Spleen (tissue), 11 donors: ENCODE results near the gene PSMB1. TPM values are rescaled to one million over a fixed set of nuclear protein-coding genes. Genes with fewer than 3 reads are reported as not detected.

Source experiments
- DNase-seq: peaks from one replicate; pipeline ENCODE4 v3.0.0-alpha.2; 2020
- H3K27ac ChIP-seq, 8 donors: fragments of 200-600 bp; sonication (generic) in 7 of 8; 1 replicate in 4 of 8; 2 replicates in 4 of 8; pipeline versions ENCODE4 v1.5.0 to v1.8.0; 2016 to 2021; ENCODE audit warnings: inconsistent platforms in 4 of 8, mild to moderate bottlenecking in 4 of 8, moderate library complexity in 1 of 8
- H3K27me3 ChIP-seq, 7 donors: fragments of 200-600 bp; sonication (generic) in 6 of 7; replicated peaks in 1 of 7; 1 replicate in 4 of 7; 2 replicates in 3 of 7; pipeline versions ENCODE4 v1.5.0 to v1.8.0; 2016 to 2021; ENCODE audit warnings: inconsistent platforms in 3 of 7, mild to moderate bottlenecking in 1 of 7
- H3K36me3 ChIP-seq, 6 donors: fragments of 200-600 bp; sonication (generic) in 5 of 6; 1 replicate in 4 of 6; 2 replicates in 2 of 6; pipeline versions ENCODE4 v1.5.0 to v1.8.0; 2016 to 2021; ENCODE audit warnings: inconsistent platforms in 2 of 6
- H3K4me1 ChIP-seq, 6 donors: fragments of 200-600 bp; sonication (generic) in 5 of 6; 1 replicate in 3 of 6; 2 replicates in 3 of 6; pipeline versions ENCODE4 v1.5.0 to v1.8.0; 2016 to 2021; ENCODE audit warnings: inconsistent platforms in 3 of 6
- H3K4me3 ChIP-seq, 8 donors: fragments of 200-600 bp; sonication (generic) in 7 of 8; 1 replicate in 4 of 8; 2 replicates in 4 of 8; pipeline versions ENCODE4 v1.5.0 to v1.8.0; 2016 to 2021; ENCODE audit warnings: inconsistent platforms in 4 of 8, mild to moderate bottlenecking in 4 of 8, moderate library complexity in 2 of 8
- H3K9me3 ChIP-seq, 8 donors: fragments of 200-600 bp; sonication (generic) in 7 of 8; 1 replicate in 4 of 8; 2 replicates in 4 of 8; pipeline versions ENCODE4 v1.5.0 to v1.8.0; 2016 to 2021; ENCODE audit warnings: inconsistent platforms in 4 of 8
- CTCF ChIP-seq, 11 experiments: fragments of 200-600 bp in 7 of 11; fragments of 450-650 bp in 4 of 11; sonication (generic) in 4 of 11; IDR thresholded peaks in 8 of 11; conservative IDR thresholded peaks in 3 of 11; 1 replicate in 7 of 11; 2 replicates in 4 of 11; pipeline versions ENCODE4 v1.4.0 to v1.8.0; 2016 to 2021; ENCODE audit warnings: antibody characterized with exemption in 11 of 11, inconsistent platforms in 4 of 11, mild to moderate bottlenecking in 1 of 11
- POLR2A ChIP-seq, 3 donors: fragments of 450-650 bp; IDR thresholded peaks; one replicate each; pipeline ENCODE4 v1.5.1; 2017; ENCODE audit warnings: antibody characterized with exemption in 3 of 3, mild to moderate bottlenecking in 1 of 3
- POLR2AphosphoS5 ChIP-seq, 3 donors: sonication (generic); formaldehyde crosslinking; IDR thresholded peaks; one replicate each; pipeline ENCODE4 v1.5.1; 2017; ENCODE audit warnings: antibody characterized with exemption in 3 of 3
- WGBS, 5 donors: extraction: QIAGEN DNeasy Blood & Tissue Kit in 3 of 5; methylation state at CpG; one replicate each; pipeline versions ENCODE4 v1.1.5 to v1.1.7; 2013 to 2018; 5-methylcytosine and 5-hydroxymethylcytosine counted together
- intact Hi-C: fragments of 100-400 bp; cut with DNase I; formaldehyde crosslinking; loops from one replicate; pipeline ENCODE4 v1.15.0; 2023; ENCODE audit warnings: low total_unique reads
- polyA plus RNA-seq, 3 donors: library from polyadenylated mRNA; stranded (reverse); fragments of 200-250 nt; gene quantifications; one replicate each; pipeline ENCODE4 v1.2.1, GENCODE V29; 2013
- total RNA-seq, 7 donors: library from RNA; depleted of rRNA in 3 of 7; stranded (reverse); fragments of >200 nt in 3 of 7; fragmentation: NEBNext Ultra II Directional in 4 of 7; extraction: Animal tissue kit (Norgen Biotek cat#: 25700) in 4 of 7; gene quantifications; one replicate each; pipeline versions ENCODE4 v1.1.0 to v1.2.1, GENCODE V29; 2016 to 2021
- donor health status: healthy with polysubstance abuse.
- donor health status: DM: no; HTN: no; CAD: no; lungs with moderate emphysema.
- donor health status: DM: no; HTN: no; CAD: no.
- donor health status: Bipolar disorder and iron deficiency.
- donor health status: healthy.
- donor health status: DM: no; HTN: no; CAD: no.
- donor health status: DM: yes; HTN: yes; CAD: no.

Gene PSMB1
- total and polyA plus RNA-seq, 10 donors, result 98.8 to 257 (median 131) TPM

DNA sequence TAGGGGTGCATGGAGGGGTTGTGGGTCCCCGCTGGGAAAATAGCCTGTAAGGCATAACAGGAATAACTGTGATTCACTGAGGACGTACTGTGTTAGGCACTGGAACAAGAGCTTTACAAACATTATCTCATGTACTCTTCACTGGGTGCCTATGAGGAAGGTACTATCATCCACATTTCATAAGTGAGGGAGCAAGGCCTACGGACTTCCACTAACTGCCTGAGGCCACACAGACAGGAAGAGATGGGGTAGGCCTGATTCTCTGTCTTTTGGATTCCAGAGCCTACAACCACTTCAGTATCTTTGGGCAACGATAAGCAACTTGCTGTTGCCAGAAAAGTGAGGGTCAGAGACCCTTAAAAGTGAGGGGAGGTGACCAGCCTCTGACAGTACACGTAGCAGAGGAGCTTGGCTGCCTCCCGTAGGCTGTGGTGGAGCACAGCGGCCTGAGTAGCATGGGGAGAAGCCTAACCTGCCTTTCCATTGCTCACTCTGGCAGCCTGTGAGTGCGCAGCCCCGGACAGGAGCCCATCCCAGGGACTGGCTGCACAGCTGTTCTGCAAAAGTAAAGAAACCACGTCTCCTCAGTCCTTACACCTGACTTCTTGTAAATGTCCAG, 30.4 kb downstream of the PSMB1 start:
- Histone ChIP-seq H3K4me3 (no peak overlapping the region), H3K9me3 (no peaks in the 10 kb centered on the region), H3K27me3 (peaks cover 0 to 10% (median 0%) of the 10 kb centered on the region in 7 donors), H3K36me3 (no peaks in the 10 kb centered on the region), H3K4me1 (peaks cover 0 to 11% (median 7%) of the 10 kb centered on the region in 6 donors), H3K27ac (no peak overlapping the region)
- 76 to 85% (median 82%) methylated on average over 9 to 10 of the region's 10 CpGs for WGBS, 5 donors
- intact Hi-C loops, result loop anchor here (10.0 kb wide), 1 partner anchor 1628 kb away; no protein-coding TSS in a partner anchor
- DNase-seq, result no peak
- no peak for TF ChIP-seq POLR2AphosphoS5 (IDR thresholded peaks at IDR 0.05)
- no peak for TF ChIP-seq CTCF (IDR thresholded peaks at IDR 0.05 in 8 of 11, conservative IDR thresholded peaks at IDR 0.05 in 3 of 11)
- TF ChIP-seq POLR2A (IDR thresholded peaks at IDR 0.05), result no peak

GRCh38 chr6:170516783-170517616, 36.1 kb downstream of the PSMB1 start:
- WGBS, 5 donors, result 0 to 3% (median 1%) methylated on average over 4 of the region's 4 CpGs

DNA sequence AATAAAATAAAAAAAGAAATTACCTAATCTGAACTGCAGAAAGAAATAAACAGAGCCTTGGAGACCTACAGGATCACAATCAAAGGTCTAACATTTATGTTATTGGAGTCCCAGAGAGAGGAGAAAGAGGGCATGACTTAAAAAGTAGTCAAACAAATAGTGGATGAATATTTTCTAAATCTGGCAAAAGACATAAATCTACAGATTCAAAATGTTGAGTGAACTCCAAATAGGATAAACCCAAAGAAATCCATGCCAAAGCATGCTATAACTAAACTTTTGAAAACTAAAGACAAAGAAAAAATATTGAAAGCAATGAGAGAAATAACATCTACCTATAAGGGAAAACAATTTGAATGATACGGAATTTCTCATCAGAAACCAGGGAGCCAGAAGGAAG, 38.2 kb downstream of the PSMB1 start:
- Histone ChIP-seq H3K4me1 (peaks cover 0 to 5% (median 1%) of the 10 kb centered on the region in 6 donors), H3K4me3 (no peak overlapping the region), H3K27ac (no peak overlapping the region), H3K27me3 (peaks cover 0 to 16% (median 0%) of the 10 kb centered on the region in 7 donors), H3K9me3 (no peaks in the 10 kb centered on the region), H3K36me3 (no peaks in the 10 kb centered on the region)
- WGBS, 5 donors, result 92 to 95% (median 94%) methylated on average over 1 of the region's 1 CpG
- no peak for DNase-seq
- intact Hi-C loops, result loop anchor here (5.0 to 10.0 kb wide), 3 partner anchors 580 to 1560 kb away; no protein-coding TSS in a partner anchor
- no peak for TF ChIP-seq CTCF (IDR thresholded peaks at IDR 0.05 in 8 of 11, conservative IDR thresholded peaks at IDR 0.05 in 3 of 11)
- TF ChIP-seq POLR2A (IDR thresholded peaks at IDR 0.05), result no peak
- TF ChIP-seq POLR2AphosphoS5 (IDR thresholded peaks at IDR 0.05), result no peak

More at GRCh38 chr6:170516783-170517616, 36.1 kb downstream of the PSMB1 start:
- Histone ChIP-seq H3K4me3 (no peak overlapping the region), H3K9me3 (no peaks in the 10 kb centered on the region), H3K27ac (no peak overlapping the region), H3K36me3 (no peaks in the 10 kb centered on the region), H3K27me3 (peaks cover 0 to 15% (median 0%) of the 10 kb centered on the region in 7 donors), H3K4me1 (peaks cover 0 to 5% (median 1%) of the 10 kb centered on the region in 6 donors)
- TF ChIP-seq POLR2A (IDR thresholded peaks at IDR 0.05) (no peak), CTCF (IDR thresholded peaks at IDR 0.05 in 8 of 11, conservative IDR thresholded peaks at IDR 0.05 in 3 of 11) (peak; percentile 56 to 85 (median 75))
- DNase-seq, result no peak
- intact Hi-C loops, result loop anchor here (5.0 to 10.0 kb wide), 3 partner anchors 582 to 1562 kb away; no protein-coding TSS in a partner anchor

DNA sequence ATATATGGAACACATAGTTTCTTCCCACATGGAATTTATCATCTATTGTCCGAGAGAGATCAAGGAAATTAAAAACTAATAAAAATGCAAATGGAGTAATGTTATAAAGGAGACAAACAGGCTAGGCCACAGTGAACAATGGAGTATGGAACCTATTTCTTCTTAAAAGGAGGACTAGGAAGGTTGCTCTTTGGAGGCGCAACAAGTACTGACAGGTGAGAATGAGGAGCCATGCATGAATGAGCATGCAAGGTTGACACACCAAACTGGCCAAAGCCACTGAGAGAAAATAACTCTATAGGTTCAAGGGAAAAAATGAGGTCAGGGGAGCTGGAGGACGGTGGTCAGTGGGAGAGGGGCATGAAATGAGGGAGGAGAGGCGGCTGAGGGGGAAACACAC, 40.9 kb downstream of the PSMB1 start:
- no peak for TF ChIP-seq POLR2A (IDR thresholded peaks at IDR 0.05)
- no peak for TF ChIP-seq CTCF (IDR thresholded peaks at IDR 0.05 in 8 of 11, conservative IDR thresholded peaks at IDR 0.05 in 3 of 11)
- TF ChIP-seq POLR2AphosphoS5 (IDR thresholded peaks at IDR 0.05), result no peak
- Histone ChIP-seq H3K36me3 (no peaks in the 10 kb centered on the region), H3K4me1 (peaks cover 0 to 5% (median 1%) of the 10 kb centered on the region in 6 donors), H3K27ac (no peak overlapping the region), H3K4me3 (no peak overlapping the region), H3K9me3 (no peaks in the 10 kb centered on the region), H3K27me3 (peaks cover 0 to 12% (median 0%) of the 10 kb centered on the region in 7 donors)
- no peak for DNase-seq
- WGBS, 5 donors, result 82 to 89% (median 84%) methylated on average over 4 of the region's 4 CpGs
- intact Hi-C loops, result loop anchor here (10.0 kb wide), 2 partner anchors 577 to 1557 kb away; no protein-coding TSS in a partner anchor
